ENCODE results near the gene POLRMT. TPM values are rescaled to one million over a fixed set of nuclear protein-coding genes. Genes with fewer than 3 reads are reported as not detected.
"Not testable (repeated sequence)": the region's sequence is repeated elsewhere in the genome, so short reads cannot be mapped to it uniquely, and the experiment has no call there.

POLRMT gene
- total RNA-seq, 4 donors from 2014 or later: 33.8 to 119 (median 70.5) TPM

- Histone ChIP-seq H3K9me3 (no peaks in the 10 kb centered on the region), H3K36me3 (no peaks in the 10 kb centered on the region), H3K27me3 (no peaks in the 10 kb centered on the region), H3K4me1 (peaks cover 0 to 5% (median 0%) of the 10 kb centered on the region in 4 donors), H3K4me3 (no peak overlapping the region), H3K27ac (no peak overlapping the region)
- DNase-seq: no peak
- TF ChIP-seq POLR2A (IDR thresholded peaks at IDR 0.05) (no peak), CTCF (IDR thresholded peaks at IDR 0.05) (no peak)
These were observed 29.0 kb downstream of the POLRMT start for GRCh38 chr19:604355-604754.

- H3K4me1 ChIP-seq, DNase-seq: not testable (repeated sequence)
These were observed 29.6 kb downstream of the POLRMT start for GRCh38 chr19:603779-604178.

GRCh38 chr19:603302-603639 is 30.1 kb downstream of the POLRMT start:
- not testable (repeated sequence) for H3K27me3 ChIP-seq, H3K9me3 ChIP-seq, H3K36me3 ChIP-seq, DNase-seq, H3K27ac ChIP-seq, H3K4me1 ChIP-seq, H3K4me3 ChIP-seq

More at GRCh38 chr19:603779-604178, 29.6 kb downstream of the POLRMT start:
- not testable (repeated sequence) for H3K27me3 ChIP-seq, H3K36me3 ChIP-seq, H3K4me3 ChIP-seq, H3K9me3 ChIP-seq, H3K27ac ChIP-seq

GRCh38 chr19:602391-603301 is 30.7 kb downstream of the POLRMT start:
- Histone ChIP-seq H3K9me3 (no peaks in the 10 kb centered on the region), H3K27me3 (no peaks in the 10 kb centered on the region), H3K27ac (no peak overlapping the region), H3K4me3 (no peak overlapping the region), H3K36me3 (no peaks in the 10 kb centered on the region), H3K4me1 (no peaks in the 10 kb centered on the region)
- TF ChIP-seq CTCF (IDR thresholded peaks at IDR 0.05): no peak
- TF ChIP-seq POLR2A (IDR thresholded peaks at IDR 0.05): no peak
- no peak for DNase-seq

GRCh38 chr19:601790-602189 is 31.5 kb downstream of the POLRMT start:
- Histone ChIP-seq H3K4me3 (no peak overlapping the region), H3K4me1 (no peaks in the 10 kb centered on the region), H3K27me3 (no peaks in the 10 kb centered on the region), H3K9me3 (peaks cover 0 to 3% (median 0%) of the 10 kb centered on the region in 4 donors), H3K36me3 (no peaks in the 10 kb centered on the region), H3K27ac (no peak overlapping the region)
- TF ChIP-seq POLR2A (IDR thresholded peaks at IDR 0.05): no peak
- TF ChIP-seq CTCF (IDR thresholded peaks at IDR 0.05): no peak
- DNase-seq: no peak

GRCh38 chr19:601310-601709 is 32.0 kb downstream of the POLRMT start:
- Histone ChIP-seq H3K36me3 (no peaks in the 10 kb centered on the region), H3K9me3 (peaks cover 0 to 3% (median 0%) of the 10 kb centered on the region in 4 donors), H3K4me1 (no peaks in the 10 kb centered on the region), H3K4me3 (no peak overlapping the region), H3K27ac (no peak overlapping the region), H3K27me3 (no peaks in the 10 kb centered on the region)
- TF ChIP-seq POLR2A (IDR thresholded peaks at IDR 0.05): no peak
- TF ChIP-seq CTCF (IDR thresholded peaks at IDR 0.05): no peak
- no peak for DNase-seq

All from Peyer's patch (tissue), 4 donors.